ENCODE data around the gene FASN. TPM values are rescaled to one million over a fixed set of nuclear protein-coding genes. Genes with fewer than 3 reads are reported as not detected.
A peak's percentile ranks its signal among the peaks of the same experiment; 100 is the strongest.

The FASN gene
- total RNA-seq, 1 experiment from 2014 or later = 956 TPM

GRCh38 chr17:82053130-82053529 is 44.9 kb downstream of the FASN start:
- peak overlapping the region; percentile 82 for H3K27ac ChIP-seq (ENCODE audit: low read length)
- H3K36me3 ChIP-seq (ENCODE audit: control insufficient read depth, insufficient read depth, low read length) = peaks cover 9% of the 10 kb centered on the region
- intact Hi-C loops (cut with micrococcal nuclease; ENCODE audit: unreplicated experiment) (no loop called here), in situ Hi-C loops (cut with HindIII; ENCODE audit: low pct_unique_long_range_greater_than_20kb, low sequenced_read_pairs) (loop anchor here (10.0 kb wide), 1 partner anchor 82 kb away; no protein-coding TSS in a partner anchor)
- DNase-seq (ENCODE audit: low read depth, low spot score) (no peak), ATAC-seq (no peak)
- H3K27me3 ChIP-seq (ENCODE audit: control insufficient read depth, insufficient read depth, low read length) = no peaks in the 10 kb centered on the region
- CTCF ChIA-PET = no interaction called here
- BruUV-seq (replicated peaks) = no TSS peak
- TF ChIP-seq, protein P1, sequence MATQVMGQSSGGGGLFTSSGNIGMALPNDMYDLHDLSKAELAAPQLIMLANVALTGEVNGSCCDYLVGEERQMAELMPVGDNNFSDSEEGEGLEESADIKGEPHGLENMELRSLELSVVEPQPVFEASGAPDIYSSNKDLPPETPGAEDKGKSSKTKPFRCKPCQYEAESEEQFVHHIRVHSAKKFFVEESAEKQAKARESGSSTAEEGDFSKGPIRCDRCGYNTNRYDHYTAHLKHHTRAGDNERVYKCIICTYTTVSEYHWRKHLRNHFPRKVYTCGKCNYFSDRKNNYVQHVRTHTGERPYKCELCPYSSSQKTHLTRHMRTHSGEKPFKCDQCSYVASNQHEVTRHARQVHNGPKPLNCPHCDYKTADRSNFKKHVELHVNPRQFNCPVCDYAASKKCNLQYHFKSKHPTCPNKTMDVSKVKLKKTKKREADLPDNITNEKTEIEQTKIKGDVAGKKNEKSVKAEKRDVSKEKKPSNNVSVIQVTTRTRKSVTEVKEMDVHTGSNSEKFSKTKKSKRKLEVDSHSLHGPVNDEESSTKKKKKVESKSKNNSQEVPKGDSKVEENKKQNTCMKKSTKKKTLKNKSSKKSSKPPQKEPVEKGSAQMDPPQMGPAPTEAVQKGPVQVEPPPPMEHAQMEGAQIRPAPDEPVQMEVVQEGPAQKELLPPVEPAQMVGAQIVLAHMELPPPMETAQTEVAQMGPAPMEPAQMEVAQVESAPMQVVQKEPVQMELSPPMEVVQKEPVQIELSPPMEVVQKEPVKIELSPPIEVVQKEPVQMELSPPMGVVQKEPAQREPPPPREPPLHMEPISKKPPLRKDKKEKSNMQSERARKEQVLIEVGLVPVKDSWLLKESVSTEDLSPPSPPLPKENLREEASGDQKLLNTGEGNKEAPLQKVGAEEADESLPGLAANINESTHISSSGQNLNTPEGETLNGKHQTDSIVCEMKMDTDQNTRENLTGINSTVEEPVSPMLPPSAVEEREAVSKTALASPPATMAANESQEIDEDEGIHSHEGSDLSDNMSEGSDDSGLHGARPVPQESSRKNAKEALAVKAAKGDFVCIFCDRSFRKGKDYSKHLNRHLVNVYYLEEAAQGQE (IDR thresholded peaks at IDR 0.05; ENCODE audit: insufficient read depth in 1 of 2, low read depth in 2 of 2, low read length in 1 of 2) = no peak
- no peak for TF ChIP-seq TCF7L2 (IDR thresholded peaks at IDR 0.05; ENCODE audit: low read depth, low read length)
- no peak for TF ChIP-seq POLR2AphosphoS5 (IDR thresholded peaks at IDR 0.05; ENCODE audit: low read depth, low read length)
- no peak for TF ChIP-seq SIN3A (IDR thresholded peaks at IDR 0.05; ENCODE audit: borderline replicate concordance, insufficient read depth, low read depth, low read length)
- no peak for TF ChIP-seq CTCF (IDR thresholded peaks at IDR 0.05)
- H3K4me1 ChIP-seq (ENCODE audit: control insufficient read depth, insufficient read depth, low read length) = peaks cover 32% of the 10 kb centered on the region
- peak overlapping the region; percentile 85 to 99 for H3K4me3 ChIP-seq (ENCODE audit: low read depth in 2 of 2, low read length in 2 of 2)
- no peaks in the 10 kb centered on the region for H3K9me3 ChIP-seq (ENCODE audit: control insufficient read depth, insufficient read depth, low read depth, low read length)
- POLR2A ChIA-PET = no interaction called here

DNA sequence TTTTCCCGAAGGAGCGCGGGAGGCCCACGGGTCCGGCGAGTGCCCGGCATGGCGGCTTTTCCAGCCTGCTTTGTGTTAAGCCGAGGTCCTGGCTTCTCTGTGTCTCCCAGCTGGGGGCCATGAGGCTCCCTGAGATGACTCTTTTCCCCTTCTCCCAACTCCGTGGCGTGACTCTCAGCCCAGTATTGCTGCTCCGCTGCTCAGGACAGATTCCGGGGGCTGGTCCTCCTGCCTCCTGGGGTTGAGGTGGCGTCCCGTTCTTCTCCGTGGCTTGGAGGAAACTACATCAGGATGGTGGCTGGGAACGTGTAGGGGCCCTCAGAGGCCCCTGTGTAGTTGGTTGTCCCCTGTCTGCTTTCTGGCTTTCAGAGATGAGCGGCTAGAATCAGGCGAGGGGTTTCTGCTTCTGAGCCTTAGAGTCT is 45.4 kb downstream of the FASN start:
- TF ChIP-seq POLR2AphosphoS5 (IDR thresholded peaks at IDR 0.05; ENCODE audit: low read depth, low read length) (no peak), CTCF (IDR thresholded peaks at IDR 0.05) (no peak), SIN3A (IDR thresholded peaks at IDR 0.05; ENCODE audit: borderline replicate concordance, insufficient read depth, low read depth, low read length) (no peak), TCF7L2 (IDR thresholded peaks at IDR 0.05; ENCODE audit: low read depth, low read length) (no peak)
- TF ChIP-seq, protein P1 (IDR thresholded peaks at IDR 0.05; ENCODE audit: insufficient read depth in 1 of 2, low read depth in 2 of 2, low read length in 1 of 2) = no peak
- ChIA-PET POLR2A (interaction anchor here (0.6 kb wide), 1 partner anchor 21 kb away, joined by 4 read pairs; no protein-coding TSS in a partner anchor), CTCF (no interaction called here)
- H3K4me1 ChIP-seq (ENCODE audit: control insufficient read depth, insufficient read depth, low read length) = peaks cover 27% of the 10 kb centered on the region
- H3K27ac ChIP-seq (ENCODE audit: low read length) = peak overlapping the region; percentile 82
- in situ Hi-C loops (cut with HindIII; ENCODE audit: low pct_unique_long_range_greater_than_20kb, low sequenced_read_pairs) = loop anchor here (10.0 kb wide), 1 partner anchor 82 kb away; no protein-coding TSS in a partner anchor
- ATAC-seq (no peak), DNase-seq (ENCODE audit: low read depth, low spot score) (no peak)
- peaks cover 9% of the 10 kb centered on the region for H3K36me3 ChIP-seq (ENCODE audit: control insufficient read depth, insufficient read depth, low read length)
- H3K27me3 ChIP-seq (ENCODE audit: control insufficient read depth, insufficient read depth, low read length) = no peaks in the 10 kb centered on the region
- no TSS peak for BruUV-seq (replicated peaks)
- peak overlapping the region; percentile 85 to 99 for H3K4me3 ChIP-seq (ENCODE audit: low read depth in 2 of 2, low read length in 2 of 2)
- intact Hi-C loops (cut with micrococcal nuclease; ENCODE audit: unreplicated experiment) = no loop called here
- H3K9me3 ChIP-seq (ENCODE audit: control insufficient read depth, insufficient read depth, low read depth, low read length) = no peaks in the 10 kb centered on the region

Data from Panc1 (cell line).